B cell (primary cell): Measurements from ENCODE around the gene RGPD6.
"Not testable (repeated sequence)": the region's sequence is repeated elsewhere in the genome, so short reads cannot be mapped to it uniquely, and the experiment has no call there.

Experiments
- EZH2 ChIP-seq: IDR thresholded peaks from 2 replicates; pipeline ENCODE4 v1.6.1; 2012; ENCODE audit warnings: borderline replicate concordance, low read depth, mild to moderate bottlenecking, moderate library complexity, low read length; ENCODE audit not compliant: insufficient read depth, poor library complexity, severe bottlenecking
- TF ChIP-seq, protein P1 (sequence below): fragments of 200-600 bp; IDR thresholded peaks from one replicate; pipeline ENCODE4 v1.8.0; 2022; ENCODE audit warnings: antibody characterized with exemption, mild to moderate bottlenecking

DNA sequence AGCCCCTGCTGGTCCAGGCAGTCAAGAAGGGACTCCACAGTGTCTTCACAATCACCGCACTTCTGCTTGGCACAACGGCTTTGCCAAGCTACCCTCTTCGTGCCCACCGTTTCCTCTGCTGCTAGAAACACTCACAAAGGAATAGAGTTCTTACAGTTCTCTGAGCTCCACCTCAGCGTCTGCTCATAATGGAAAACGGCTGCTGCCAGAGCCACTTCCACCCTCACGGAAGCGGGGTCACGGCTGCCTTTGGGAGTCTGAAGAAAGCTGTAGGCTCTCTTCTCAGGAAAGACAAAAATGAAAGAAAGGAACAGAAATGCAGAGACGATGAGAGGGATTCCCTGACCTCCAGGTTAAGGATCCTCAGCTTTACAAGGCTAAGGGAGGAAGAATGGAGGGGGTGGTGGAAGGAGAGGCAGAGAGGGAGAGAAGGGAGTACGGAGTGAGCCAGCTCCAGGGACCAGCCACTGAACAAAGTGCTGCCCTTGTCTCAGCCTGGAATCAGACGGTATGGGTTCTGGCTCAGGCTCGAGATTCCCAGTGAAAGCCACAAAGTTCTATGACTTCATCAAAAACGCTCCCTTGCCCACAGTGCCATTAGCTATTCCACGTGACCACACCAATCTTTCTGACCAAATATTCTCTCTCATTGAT, 12.8 kb upstream of the RGPD6 start:
- TF ChIP-seq, protein P1, sequence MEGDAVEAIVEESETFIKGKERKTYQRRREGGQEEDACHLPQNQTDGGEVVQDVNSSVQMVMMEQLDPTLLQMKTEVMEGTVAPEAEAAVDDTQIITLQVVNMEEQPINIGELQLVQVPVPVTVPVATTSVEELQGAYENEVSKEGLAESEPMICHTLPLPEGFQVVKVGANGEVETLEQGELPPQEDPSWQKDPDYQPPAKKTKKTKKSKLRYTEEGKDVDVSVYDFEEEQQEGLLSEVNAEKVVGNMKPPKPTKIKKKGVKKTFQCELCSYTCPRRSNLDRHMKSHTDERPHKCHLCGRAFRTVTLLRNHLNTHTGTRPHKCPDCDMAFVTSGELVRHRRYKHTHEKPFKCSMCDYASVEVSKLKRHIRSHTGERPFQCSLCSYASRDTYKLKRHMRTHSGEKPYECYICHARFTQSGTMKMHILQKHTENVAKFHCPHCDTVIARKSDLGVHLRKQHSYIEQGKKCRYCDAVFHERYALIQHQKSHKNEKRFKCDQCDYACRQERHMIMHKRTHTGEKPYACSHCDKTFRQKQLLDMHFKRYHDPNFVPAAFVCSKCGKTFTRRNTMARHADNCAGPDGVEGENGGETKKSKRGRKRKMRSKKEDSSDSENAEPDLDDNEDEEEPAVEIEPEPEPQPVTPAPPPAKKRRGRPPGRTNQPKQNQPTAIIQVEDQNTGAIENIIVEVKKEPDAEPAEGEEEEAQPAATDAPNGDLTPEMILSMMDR: not testable (repeated sequence)
- not testable (repeated sequence) for TF ChIP-seq EZH2
